GM23248 (cell line): ENCODE results near the gene SART3. TPM values are rescaled to one million over a fixed set of nuclear protein-coding genes. Genes with fewer than 3 reads are reported as not detected.

Experiments used
- DNase-seq: peaks from one replicate; pipeline ENCODE4 v3.0.0-alpha.2; 2015
- H2AFZ ChIP-seq: fragments of 200-600 bp; sonication (generic); 2 replicates; pipeline ENCODE4 v1.6.1; 2016; ENCODE audit warnings: antibody characterized with exemption
- H3F3A ChIP-seq: fragments of 200-600 bp; sonication (generic); 2 replicates; pipeline ENCODE4 v1.6.1; 2016; ENCODE audit warnings: mild to moderate bottlenecking, antibody characterized with exemption, mixed run types; ENCODE audit not compliant: insufficient read depth
- H3K27ac ChIP-seq: fragments of 200-600 bp; sonication (generic); 2 replicates; pipeline ENCODE4 v1.5.1; 2016; ENCODE audit warnings: mild to moderate bottlenecking
- H3K27me3 ChIP-seq: fragments of 200-600 bp; sonication (generic); replicated peaks from 2 replicates; pipeline ENCODE4 v1.6.1; 2016; ENCODE audit warnings: mild to moderate bottlenecking; ENCODE audit not compliant: insufficient read depth
- H3K36me3 ChIP-seq: fragments of 200-600 bp; sonication (generic); 2 replicates; pipeline ENCODE4 v1.6.1; 2016; ENCODE audit warnings: low read depth, mild to moderate bottlenecking
- H3K4me1 ChIP-seq: fragments of 200-600 bp; sonication (generic); 2 replicates; pipeline ENCODE4 v1.6.1; 2016; ENCODE audit warnings: mild to moderate bottlenecking; ENCODE audit not compliant: insufficient read depth
- H3K4me2 ChIP-seq: fragments of 200-600 bp; sonication (generic); one replicate; pipeline ENCODE4 v1.6.1; 2016; ENCODE audit warnings: mild to moderate bottlenecking; ENCODE audit not compliant: unreplicated experiment
- H3K4me3 ChIP-seq: fragments of 200-600 bp; sonication (generic); 2 replicates; pipeline ENCODE4 v1.5.1; 2016; ENCODE audit warnings: mild to moderate bottlenecking
- H3K79me2 ChIP-seq: fragments of 200-600 bp; sonication (generic); 2 replicates; pipeline ENCODE4 v1.6.1; 2016; ENCODE audit warnings: mild to moderate bottlenecking; ENCODE audit not compliant: insufficient read depth
- H3K9ac ChIP-seq: fragments of 200-600 bp; sonication (generic); 2 replicates; pipeline ENCODE4 v1.6.1; 2016; ENCODE audit warnings: mild to moderate bottlenecking
- H3K9me2 ChIP-seq: fragments of 200-600 bp; sonication (generic); 2 replicates; pipeline ENCODE4 v1.6.1; 2016; ENCODE audit warnings: mixed run types, mild to moderate bottlenecking, moderate library complexity; ENCODE audit not compliant: insufficient read depth
- H3K9me3 ChIP-seq: fragments of 200-600 bp; sonication (generic); one replicate; pipeline ENCODE4 v1.6.1; 2017; ENCODE audit warnings: low read depth
- H4K20me1 ChIP-seq: fragments of 200-600 bp; sonication (generic); 2 replicates; pipeline ENCODE4 v1.6.0; 2016; ENCODE audit not compliant: insufficient read depth
- EZH2 ChIP-seq: fragments of 200-600 bp; sonication (generic); IDR thresholded peaks from 2 replicates; pipeline ENCODE4 v1.6.1; 2018; ENCODE audit warnings: antibody characterized with exemption, mild to moderate bottlenecking; ENCODE audit not compliant: insufficient read depth, poor library complexity, severe bottlenecking
- EZH2phosphoT487 ChIP-seq: fragments of 200-600 bp; sonication (generic); IDR thresholded peaks from 2 replicates; pipeline ENCODE4 v1.6.1; 2018; ENCODE audit warnings: antibody characterized with exemption, moderate library complexity, mild to moderate bottlenecking, low read depth; ENCODE audit not compliant: insufficient read depth
- WGBS, 2 experiments: methylation state at CpG; one replicate each; pipeline ENCODE4 v1.1.6; 2015 to 2017; ENCODE audit warnings: low lambda C conversion rate in 2 of 2, low coverage in 1 of 2; ENCODE audit errors: missing lambda C conversion rate in 2 of 2; 5-methylcytosine and 5-hydroxymethylcytosine counted together
- in situ Hi-C: fragments of 300-500 bp; cut with MboI; formaldehyde crosslinking; loops from 2 replicates; pipeline ENCODE4 v1.15.0; 2020
- polyA plus RNA-seq: library from polyadenylated mRNA; unstranded; fragments of >200 nt; fragmentation: Nextera tagmentation; extraction: Ambion mirVana; gene quantifications from 2 replicates; pipeline ENCODE4 v1.2.1, GENCODE V29; 2016
- total RNA-seq: library from RNA; depleted of rRNA; stranded (reverse); fragments of >200 nt; shearing (Covaris generic); gene quantifications from 2 replicates; pipeline ENCODE4 v1.2.3, GENCODE V29; 2014

The SART3 gene
- total and polyA plus RNA-seq, 2 experiments from 2014 or later, result 20.5 to 29.7 TPM

DNA sequence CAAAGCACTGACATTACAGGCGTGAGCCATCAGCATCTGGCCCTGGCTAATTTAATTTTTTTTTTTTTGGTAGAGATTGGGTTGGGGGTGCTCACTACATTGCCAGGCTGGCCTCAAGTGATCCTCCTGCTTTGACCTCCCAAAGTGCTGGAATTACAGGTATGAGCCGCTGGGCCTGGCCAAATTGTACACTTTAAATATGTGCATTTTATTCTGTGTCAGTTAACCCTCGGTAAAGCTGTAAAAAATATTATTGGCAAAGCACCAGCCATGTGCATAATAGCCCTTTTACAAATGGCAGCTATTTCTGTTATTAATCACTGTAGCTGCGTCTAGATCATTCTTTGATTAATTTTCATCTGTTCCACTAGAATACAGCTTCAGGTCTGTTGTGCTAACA is 24.9 kb upstream of the SART3 start:
- TF ChIP-seq EZH2phosphoT487 (no peak), EZH2 (no peak)
- H3K9me3 ChIP-seq, result no peaks in the 10 kb centered on the region
- no peaks in the 10 kb centered on the region for H3F3A ChIP-seq
- no peaks in the 10 kb centered on the region for H3K79me2 ChIP-seq
- H3K27me3 ChIP-seq, result no peaks in the 10 kb centered on the region
- H3K36me3 ChIP-seq, result no peaks in the 10 kb centered on the region
- no peak for DNase-seq
- H3K4me2 ChIP-seq, result no peak overlapping the region
- no peak overlapping the region for H3K9ac ChIP-seq
- in situ Hi-C loops, result no loop called here
- no peak overlapping the region for H3K27ac ChIP-seq
- H4K20me1 ChIP-seq, result no peaks in the 10 kb centered on the region
- no peak overlapping the region for H3K4me3 ChIP-seq
- H3K9me2 ChIP-seq, result no peaks in the 10 kb centered on the region
- no peak overlapping the region for H2AFZ ChIP-seq
- peaks cover 10% of the 10 kb centered on the region for H3K4me1 ChIP-seq
- 40 to 52% methylated on average over 4 of the region's 4 CpGs for WGBS, 2 experiments

DNA sequence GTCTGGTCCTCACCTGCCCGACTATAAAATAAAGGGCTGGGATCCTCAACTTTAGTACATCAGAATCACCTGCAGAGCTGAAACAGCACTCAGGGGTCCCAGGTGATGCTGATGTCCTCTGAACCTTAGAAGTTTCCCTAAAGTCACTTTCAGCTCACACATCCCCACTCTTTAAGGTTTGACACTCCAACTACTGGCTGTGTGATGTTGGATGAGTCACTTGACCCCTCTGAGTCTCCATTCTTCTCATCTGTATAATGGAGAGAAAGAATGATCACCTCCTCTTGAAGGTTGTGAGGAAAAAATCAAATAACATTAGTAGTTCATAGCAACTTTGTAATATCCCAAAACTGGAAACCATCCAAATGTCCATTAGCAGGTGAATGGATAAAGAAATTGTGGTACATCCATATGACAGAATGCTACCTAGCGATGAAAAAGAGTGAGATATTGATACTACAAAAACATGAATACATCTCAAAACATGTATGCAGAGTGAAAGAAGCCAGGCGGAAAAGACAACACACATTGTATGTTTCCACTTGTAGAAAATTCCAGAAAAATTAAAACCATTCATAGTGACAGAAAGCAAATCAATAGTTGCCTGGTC is 23.6 kb upstream of the SART3 start:
- no peak for DNase-seq
- Histone ChIP-seq H3K9ac (no peak overlapping the region), H3F3A (no peaks in the 10 kb centered on the region), H3K9me2 (no peaks in the 10 kb centered on the region), H2AFZ (no peak overlapping the region), H4K20me1 (no peaks in the 10 kb centered on the region), H3K79me2 (no peaks in the 10 kb centered on the region), H3K27me3 (no peaks in the 10 kb centered on the region), H3K27ac (no peak overlapping the region), H3K4me1 (peaks cover 10% of the 10 kb centered on the region), H3K4me2 (no peak overlapping the region), H3K36me3 (no peaks in the 10 kb centered on the region), H3K4me3 (no peak overlapping the region), H3K9me3 (no peaks in the 10 kb centered on the region)
- WGBS, 2 experiments, result 55 to 57% methylated on average over 3 of the region's 3 CpGs
- in situ Hi-C loops, result no loop called here
- no peak for TF ChIP-seq EZH2
- no peak for TF ChIP-seq EZH2phosphoT487

DNA sequence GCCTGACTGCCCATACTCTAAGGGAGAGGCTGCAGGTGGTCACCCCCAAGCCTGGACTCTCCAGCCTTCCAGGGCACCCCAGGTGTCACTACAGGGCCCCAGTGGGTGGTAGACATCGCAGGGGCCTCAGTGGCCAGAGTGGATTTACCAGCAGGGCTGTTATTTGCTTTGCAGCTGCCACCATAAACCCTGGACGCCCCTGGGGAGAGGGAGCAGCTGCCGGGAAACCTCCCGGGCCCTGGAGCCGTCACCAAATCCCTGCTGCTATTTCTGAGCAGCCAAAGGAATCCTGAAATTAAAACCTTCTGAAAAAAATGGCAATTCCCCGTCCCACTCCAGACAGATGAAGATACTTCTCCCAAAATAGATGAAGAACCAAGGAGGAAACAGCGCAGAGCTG is 23.0 kb upstream of the SART3 start:
- no peak overlapping the region for H3K27ac ChIP-seq
- H3K4me3 ChIP-seq, result no peak overlapping the region
- H3K9me2 ChIP-seq, result no peaks in the 10 kb centered on the region
- H3F3A ChIP-seq, result no peaks in the 10 kb centered on the region
- in situ Hi-C loops, result no loop called here
- 26 to 37% methylated on average over 7 of the region's 7 CpGs for WGBS, 2 experiments
- H3K4me1 ChIP-seq, result peaks cover 5% of the 10 kb centered on the region
- DNase-seq, result no peak
- no peaks in the 10 kb centered on the region for H3K36me3 ChIP-seq
- H3K27me3 ChIP-seq, result no peaks in the 10 kb centered on the region
- H2AFZ ChIP-seq, result no peak overlapping the region
- no peaks in the 10 kb centered on the region for H3K9me3 ChIP-seq
- H3K4me2 ChIP-seq, result no peak overlapping the region
- no peaks in the 10 kb centered on the region for H3K79me2 ChIP-seq
- no peak for TF ChIP-seq EZH2phosphoT487
- no peaks in the 10 kb centered on the region for H4K20me1 ChIP-seq
- no peak overlapping the region for H3K9ac ChIP-seq

DNA sequence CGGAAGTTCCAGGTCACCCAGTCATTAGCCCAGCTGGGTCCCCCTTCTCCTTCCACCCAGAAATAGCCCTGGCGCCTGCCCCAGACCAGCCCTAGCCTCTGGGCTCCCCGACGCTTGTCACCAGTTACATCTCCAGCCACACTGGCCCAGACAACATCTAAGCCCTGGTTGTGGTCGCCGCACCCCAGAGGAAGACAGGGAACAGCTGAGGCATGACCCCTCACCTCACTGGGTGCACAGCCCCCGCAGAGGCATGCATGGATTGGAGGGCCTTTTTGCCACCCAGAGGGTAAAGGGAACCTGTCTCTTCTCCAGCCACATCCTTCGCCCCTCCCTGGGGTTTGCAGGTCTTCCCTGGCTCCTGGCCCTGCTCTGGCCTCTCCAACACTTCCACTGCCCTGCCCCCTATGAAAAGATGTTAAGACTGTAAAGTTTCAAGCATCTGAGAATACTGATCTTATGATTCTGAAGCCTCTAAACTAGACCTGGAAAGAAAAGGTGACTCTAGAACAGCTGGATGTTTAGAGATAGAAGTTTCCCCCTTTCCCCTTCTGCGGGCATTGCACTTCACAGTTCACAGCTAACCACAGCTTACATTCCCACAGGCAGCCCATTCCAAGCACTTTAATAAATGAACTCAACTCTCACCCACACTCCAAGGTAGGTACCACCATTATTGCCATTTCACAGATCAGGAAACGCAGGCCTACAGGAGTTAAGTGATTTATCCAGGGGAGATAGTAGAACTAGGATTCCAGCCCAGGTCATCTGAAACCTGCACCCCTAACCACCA is 22.2 kb upstream of the SART3 start:
- in situ Hi-C loops, result no loop called here
- Histone ChIP-seq H3K27me3 (no peaks in the 10 kb centered on the region), H2AFZ (no peak overlapping the region), H3K4me2 (no peak overlapping the region), H3K27ac (no peak overlapping the region), H3K79me2 (no peaks in the 10 kb centered on the region), H3K36me3 (no peaks in the 10 kb centered on the region), H3K9me3 (no peaks in the 10 kb centered on the region), H3K9ac (no peak overlapping the region), H3K4me3 (no peak overlapping the region), H3K4me1 (no peaks in the 10 kb centered on the region), H3F3A (no peaks in the 10 kb centered on the region), H3K9me2 (no peaks in the 10 kb centered on the region), H4K20me1 (no peaks in the 10 kb centered on the region)
- WGBS, 2 experiments, result 93% methylated on average over 10 of the region's 10 CpGs
- TF ChIP-seq EZH2phosphoT487, result no peak
- no peak for TF ChIP-seq EZH2
- DNase-seq, result no peak

DNA sequence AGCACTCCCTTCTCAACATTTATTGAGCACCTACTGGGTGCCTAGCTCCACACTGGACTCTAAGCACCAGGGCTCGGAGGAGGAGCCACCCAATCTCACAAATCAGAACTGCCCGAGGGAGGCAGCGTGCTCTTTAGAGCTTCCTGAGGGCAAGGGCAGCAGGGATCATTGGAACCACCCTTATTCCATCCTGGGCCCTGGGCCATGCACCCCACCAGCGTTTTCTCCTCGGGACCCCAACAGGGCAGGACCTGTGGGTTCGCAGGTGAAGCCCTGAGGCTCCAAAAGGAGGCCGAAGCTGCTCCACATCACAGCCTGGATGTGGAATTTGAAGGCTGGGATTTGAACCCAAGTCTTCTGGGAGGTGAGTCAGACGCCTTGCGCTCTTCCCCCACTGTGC is 21.5 kb upstream of the SART3 start:
- H3K9me3 ChIP-seq, result no peaks in the 10 kb centered on the region
- DNase-seq, result no peak
- WGBS, 2 experiments, result 78 to 81% methylated on average over 9 of the region's 9 CpGs
- no peaks in the 10 kb centered on the region for H3F3A ChIP-seq
- no peak overlapping the region for H3K9ac ChIP-seq
- no peak overlapping the region for H3K27ac ChIP-seq
- H3K36me3 ChIP-seq, result no peaks in the 10 kb centered on the region
- no peaks in the 10 kb centered on the region for H3K9me2 ChIP-seq
- no peak overlapping the region for H3K4me2 ChIP-seq
- H2AFZ ChIP-seq, result no peak overlapping the region
- no peaks in the 10 kb centered on the region for H3K27me3 ChIP-seq
- H3K79me2 ChIP-seq, result no peaks in the 10 kb centered on the region
- no peaks in the 10 kb centered on the region for H3K4me1 ChIP-seq
- no peak for TF ChIP-seq EZH2
- no peak for TF ChIP-seq EZH2phosphoT487
- in situ Hi-C loops, result no loop called here
- H4K20me1 ChIP-seq, result no peaks in the 10 kb centered on the region
- no peak overlapping the region for H3K4me3 ChIP-seq
